ENCODE measurements around the gene MYO5C.

Gene MYO5C

GRCh38 chr15:52295421-52296001 lies at the start of gene MYO5C:
Gene MYO5C (minus strand): TSS chr15:52295804. CDS start chr15:52295636, 168 bp downstream.
- DNase-seq, result no peak

GRCh38 chr15:52344592-52344991 lies 49.0 kb upstream of the MYO5C start:
- DNase-seq, result no peak

GRCh38 chr15:52343831-52344230 lies 48.2 kb upstream of the MYO5C start:
- no peak for DNase-seq

GRCh38 chr15:52340093-52340492 lies 44.5 kb upstream of the MYO5C start:
- DNase-seq, result no peak

GRCh38 chr15:52338891-52339290 lies 43.3 kb upstream of the MYO5C start:
- no peak for DNase-seq

GRCh38 chr15:52338058-52338457 lies 42.5 kb upstream of the MYO5C start:
- no peak for DNase-seq

- no peak for DNase-seq
These were observed 41.7 kb upstream of the MYO5C start for GRCh38 chr15:52337198-52337853.

- DNase-seq, result no peak
These were observed 40.9 kb upstream of the MYO5C start for GRCh38 chr15:52336529-52336928.

- no peak for DNase-seq
These were observed 39.0 kb upstream of the MYO5C start for GRCh38 chr15:52334491-52335160.

GRCh38 chr15:52331490-52332240 lies 36.1 kb upstream of the MYO5C start:
- DNase-seq, result peak; percentile 39

- DNase-seq, result no peak
These were observed 34.4 kb upstream of the MYO5C start for GRCh38 chr15:52329987-52330386.

- DNase-seq, result no peak
These were observed 33.5 kb upstream of the MYO5C start for GRCh38 chr15:52329150-52329549.

- no peak for DNase-seq
These were observed 33.1 kb upstream of the MYO5C start for GRCh38 chr15:52328680-52329079.

- DNase-seq, result no peak
These were observed 31.2 kb upstream of the MYO5C start for GRCh38 chr15:52326756-52327155.

- DNase-seq, result no peak
These were observed 28.5 kb upstream of the MYO5C start for GRCh38 chr15:52324109-52324508.

- DNase-seq, result no peak
These were observed 23.3 kb upstream of the MYO5C start for GRCh38 chr15:52318729-52319500.

- DNase-seq, result no peak
These were observed 22.1 kb upstream of the MYO5C start for GRCh38 chr15:52317688-52318087.

- no peak for DNase-seq
These were observed 21.4 kb upstream of the MYO5C start for GRCh38 chr15:52317022-52317421.

GRCh38 chr15:52309154-52309548 lies 13.5 kb upstream of the MYO5C start:
- no peak for DNase-seq

- DNase-seq, result no peak
These were observed 13.0 kb upstream of the MYO5C start for GRCh38 chr15:52308446-52309153.

- no peak for DNase-seq
These were observed 12.2 kb upstream of the MYO5C start for GRCh38 chr15:52307847-52308246.

- no peak for DNase-seq
These were observed 10.7 kb upstream of the MYO5C start for GRCh38 chr15:52306270-52306669.
